H1 (cell line): ENCODE results near the gene OSBPL5. TPM values are rescaled to one million over a fixed set of nuclear protein-coding genes. Genes with fewer than 3 reads are reported as not detected.

Experiments
- CTCF ChIA-PET: fragments of 300-600 bp; sonication (Branson Sonifier 250); formaldehyde crosslinking; loops from one replicate; lab custom pipeline; 2021; ENCODE audit not compliant: partially characterized antibody; lab: Charles Lee
- POLR2A ChIA-PET: fragments of 300-600 bp; sonication (Branson Sonifier 250); formaldehyde crosslinking; loops from one replicate; lab custom pipeline; 2021; ENCODE audit warnings: inconsistent platforms; ENCODE audit not compliant: partially characterized antibody; lab: Charles Lee
- DNase-seq, 2 experiments: peaks; one replicate each; pipeline versions ENCODE4 v3.0.0 to v3.0.0-alpha.2; 2010 to 2022; ENCODE audit warnings: low spot score in 2 of 2, low read depth in 1 of 2, mixed read lengths in 1 of 2
- FAIRE-seq: peaks from 2 replicates; lab custom pipeline; 2011; peaks lifted over from hg19 to GRCh38; lab: Jason Lieb, UNC
- H2AFZ ChIP-seq: 2 replicates; pipeline ENCODE4 v1.8.1; 2012; ENCODE audit warnings: low read length, inconsistent platforms
- H2AK5ac ChIP-seq: 2 replicates; pipeline ENCODE4 v1.6.1; 2013; ENCODE audit warnings: low read depth, low read length
- H2BK120ac ChIP-seq: replicated peaks from 2 replicates; pipeline ENCODE3; 2013; ENCODE audit warnings: low read depth, low read length, inconsistent platforms
- H2BK12ac ChIP-seq: 2 replicates; pipeline ENCODE4 v1.6.1; 2013; ENCODE audit warnings: low read depth, low read length
- H2BK15ac ChIP-seq: 2 replicates; pipeline ENCODE4 v1.6.1; 2013; ENCODE audit warnings: low read length
- H2BK20ac ChIP-seq: 2 replicates; pipeline ENCODE4 v1.6.1; 2013; ENCODE audit warnings: low read length
- H2BK5ac ChIP-seq: 2 replicates; pipeline ENCODE4 v1.6.1; 2013; ENCODE audit warnings: low read depth, low read length
- H3K14ac ChIP-seq: 2 replicates; pipeline ENCODE4 v1.6.1; 2013; ENCODE audit warnings: inconsistent platforms; ENCODE audit not compliant: insufficient read length
- H3K18ac ChIP-seq: 2 replicates; pipeline ENCODE4 v1.6.1; 2013; ENCODE audit warnings: low read length; ENCODE audit errors: extremely low read depth
- H3K23ac ChIP-seq: 2 replicates; pipeline ENCODE4 v1.6.1; 2013; ENCODE audit warnings: inconsistent platforms; ENCODE audit not compliant: insufficient read length
- H3K23me2 ChIP-seq: 2 replicates; pipeline ENCODE4 v1.6.1; 2013; ENCODE audit warnings: low read depth, low read length
- H3K27ac ChIP-seq: 2 replicates; pipeline ENCODE4 v1.6.1; 2011; ENCODE audit warnings: low read depth, low read length, inconsistent platforms
- H3K27me3 ChIP-seq, 4 experiments: replicated peaks in 1 of 4; 1 replicate in 1 of 4; 2 replicates in 3 of 4; pipeline versions ENCODE4 v1.6.1 to v1.8.1; 2011 to 2013; ENCODE audit warnings: low read length in 3 of 4, mild to moderate bottlenecking in 3 of 4, inconsistent platforms in 2 of 4, mixed read lengths in 2 of 4, moderate library complexity in 1 of 4; ENCODE audit not compliant: control insufficient read depth in 3 of 4, insufficient read depth in 3 of 4; ENCODE audit errors: extremely low read depth in 1 of 4
- H3K36me3 ChIP-seq, 4 experiments: 2 replicates each; pipeline versions ENCODE4 v1.6.1 to v1.8.1; 2011 to 2013; ENCODE audit warnings: mild to moderate bottlenecking in 4 of 4, low read length in 3 of 4, moderate library complexity in 2 of 4, control low read depth in 1 of 4, inconsistent platforms in 1 of 4; ENCODE audit not compliant: insufficient read depth in 4 of 4, control insufficient read depth in 2 of 4
- H3K4ac ChIP-seq: replicated peaks from 2 replicates; pipeline ENCODE3; 2013; ENCODE audit warnings: low read length, low read depth, mixed read lengths, inconsistent platforms; ENCODE audit not compliant: insufficient read length
- H3K4me1 ChIP-seq, 4 experiments: replicated peaks in 1 of 4; 1 replicate in 1 of 4; 2 replicates in 3 of 4; pipeline versions ENCODE4 v1.6.1 to v1.8.1; 2011 to 2013; ENCODE audit warnings: low read length in 3 of 4, inconsistent platforms in 2 of 4, mixed read lengths in 1 of 4; ENCODE audit not compliant: insufficient read depth in 4 of 4, control insufficient read depth in 3 of 4
- H3K4me2 ChIP-seq, 2 experiments: 2 replicates each; pipeline versions ENCODE4 v1.6.1 to v1.8.1; 2011 to 2013; ENCODE audit warnings: low read depth in 2 of 2, low read length in 2 of 2, control low read depth in 1 of 2, inconsistent platforms in 1 of 2, mild to moderate bottlenecking in 1 of 2; ENCODE audit not compliant: insufficient read depth in 1 of 2
- H3K4me3 ChIP-seq, 4 experiments: fragments of 200-600, 300-600 bp in 1 of 4; sonication (generic), shearing (Covaris generic), sonication (Bioruptor Twin) in 1 of 4; 2 replicates each; pipeline versions ENCODE4 v1.5.1 to v1.8.1; 2011 to 2016; ENCODE audit warnings: low read length in 4 of 4, low read depth in 3 of 4, control low read depth in 2 of 4, inconsistent platforms in 2 of 4, mild to moderate bottlenecking in 2 of 4, mixed read lengths in 1 of 4, moderate library complexity in 1 of 4; ENCODE audit not compliant: insufficient read depth in 2 of 4; ENCODE audit errors: extremely low read depth in 1 of 4
- H3K56ac ChIP-seq: replicated peaks from 2 replicates; pipeline ENCODE3; 2013; ENCODE audit warnings: low read depth, mild to moderate bottlenecking, mixed read lengths, low read length, inconsistent platforms; ENCODE audit not compliant: insufficient read length
- H3K79me1 ChIP-seq: 2 replicates; pipeline ENCODE4 v1.6.1; 2013; ENCODE audit warnings: low read depth, low read length, control low read depth
- H3K79me2 ChIP-seq, 2 experiments: 2 replicates each; pipeline versions ENCODE4 v1.6.1 to v1.8.1; 2012 to 2013; ENCODE audit warnings: low read length in 2 of 2, mild to moderate bottlenecking in 2 of 2, inconsistent platforms in 1 of 2; ENCODE audit not compliant: insufficient read depth in 2 of 2, control insufficient read depth in 1 of 2
- H3K9ac ChIP-seq, 4 experiments: replicated peaks in 1 of 4; 1 replicate in 1 of 4; 2 replicates in 3 of 4; pipeline versions ENCODE4 v1.6.1 to v1.8.1; 2011 to 2013; ENCODE audit warnings: low read depth in 3 of 4, low read length in 3 of 4, control low read depth in 2 of 4, mild to moderate bottlenecking in 2 of 4, moderate library complexity in 2 of 4, inconsistent platforms in 1 of 4; ENCODE audit errors: extremely low read depth in 1 of 4
- H3K9me3 ChIP-seq, 2 experiments: 2 replicates each; pipeline versions ENCODE4 v1.6.1 to v1.8.1; 2012 to 2013; ENCODE audit warnings: mild to moderate bottlenecking in 2 of 2, moderate library complexity in 2 of 2, control low read depth in 1 of 2, inconsistent platforms in 1 of 2, low read depth in 1 of 2, low read length in 1 of 2, mixed read lengths in 1 of 2; ENCODE audit not compliant: insufficient read depth in 2 of 2
- H4K20me1 ChIP-seq, 2 experiments: replicated peaks in 1 of 2; 2 replicates each; pipeline versions ENCODE3 to v1.8.1; 2011 to 2013; ENCODE audit warnings: inconsistent platforms in 2 of 2, low read length in 2 of 2, mild to moderate bottlenecking in 1 of 2; ENCODE audit not compliant: insufficient read depth in 2 of 2, control insufficient read depth in 1 of 2
- H4K5ac ChIP-seq: 2 replicates; pipeline ENCODE4 v1.6.1; 2013; ENCODE audit warnings: low read length, low read depth, mixed read lengths, inconsistent platforms; ENCODE audit not compliant: insufficient read length
- H4K8ac ChIP-seq: 2 replicates; pipeline ENCODE4 v1.8.0; 2013; ENCODE audit warnings: mild to moderate bottlenecking, moderate library complexity, low read length, inconsistent platforms; ENCODE audit not compliant: insufficient read depth; ENCODE audit errors: extremely low read depth
- H4K91ac ChIP-seq: replicated peaks from 2 replicates; pipeline ENCODE3; 2013; ENCODE audit warnings: low read length, mixed read lengths, inconsistent platforms; ENCODE audit not compliant: insufficient read length
- ATF3 ChIP-seq: IDR thresholded peaks from 2 replicates; pipeline ENCODE4 v1.6.1; 2011; ENCODE audit warnings: low read depth, mild to moderate bottlenecking, low read length; ENCODE audit not compliant: insufficient read depth
- BRCA1 ChIP-seq: IDR thresholded peaks from 2 replicates; pipeline ENCODE4 v1.6.1; 2012; ENCODE audit warnings: low read depth, low read length, improper control_type of control experiment
- CBX5 ChIP-seq: fragments of 300-800, 300-1000 bp; sonication (generic); IDR thresholded peaks from 2 replicates; pipeline ENCODE4 v1.7.1; 2016; ENCODE audit warnings: antibody characterized with exemption, low read length, low read depth
- CBX8 ChIP-seq: fragments of 300-800, 300-1000 bp; sonication (generic); IDR thresholded peaks from 2 replicates; pipeline ENCODE4 v1.7.1; 2016; ENCODE audit warnings: low read depth, low read length, borderline replicate concordance
- MAFK ChIP-seq: IDR thresholded peaks from 2 replicates; pipeline ENCODE4 v1.6.1; 2012; ENCODE audit warnings: low read depth, mild to moderate bottlenecking, improper control_type of control experiment, low read length
- RXRA ChIP-seq: IDR thresholded peaks from 2 replicates; pipeline ENCODE4 v1.6.1; 2011; ENCODE audit warnings: low read depth, mild to moderate bottlenecking, low read length, moderate library complexity; ENCODE audit not compliant: insufficient read depth
- SP1 ChIP-seq: IDR thresholded peaks from 2 replicates; pipeline ENCODE4 v1.6.1; 2011; ENCODE audit warnings: low read depth, low read length
- TAF1 ChIP-seq: IDR thresholded peaks from 2 replicates; pipeline ENCODE4 v1.6.1; 2011; ENCODE audit warnings: mild to moderate bottlenecking, low read depth, low read length
- TCF12 ChIP-seq: IDR thresholded peaks from 2 replicates; pipeline ENCODE4 v1.6.1; 2011; ENCODE audit warnings: low read depth, mild to moderate bottlenecking, low read length
- TEAD4 ChIP-seq: IDR thresholded peaks from 2 replicates; pipeline ENCODE4 v1.6.1; 2012; ENCODE audit warnings: low read depth, low read length, inconsistent platforms, mixed read lengths
- WGBS, 2 experiments: shearing (Covaris generic) in 1 of 2; methylation state at CpG; one replicate each; pipeline versions ENCODE4 v1.1.6 to v1.1.7; 2013 to 2015; ENCODE audit warnings: low lambda C conversion rate in 2 of 2, mixed read lengths in 2 of 2, inconsistent platforms in 1 of 2, low coverage in 1 of 2, missing lambda C conversion rate in 1 of 2; ENCODE audit not compliant: insufficient replicate concordance in 2 of 2, insufficient coverage in 1 of 2, insufficient read length in 1 of 2; ENCODE audit errors: extremely low coverage in 1 of 2, missing lambda C conversion rate in 1 of 2; 5-methylcytosine and 5-hydroxymethylcytosine counted together
- polyA plus RNA-seq, 7 experiments: library from polyadenylated mRNA; depleted of rRNA in 3 of 7; stranded (reverse) in 5 of 7; unstranded in 2 of 7; fragments of >200 nt in 5 of 7; fragments of 200-250 nt in 2 of 7; gene quantifications; 1 replicate in 5 of 7; 2 replicates in 1 of 7; 4 replicates in 1 of 7; pipeline versions ENCODE4 v1.2.1 to v1.2.3, GENCODE V29; 2011 to 2013; ENCODE audit warnings: missing spikeins in 2 of 7, mixed read lengths in 2 of 7
- total RNA-seq: library from RNA; stranded (reverse); fragmentation: NEBNext Ultra II Directional; extraction: Animal tissue kit (Norgen Biotek cat#: 25700); gene quantifications from 2 replicates; pipeline ENCODE4 v1.2.1, GENCODE V29; 2021

OSBPL5 gene
- total and polyA plus RNA-seq, 2 of the 8 experiments (the other 6 are each of a cell fraction or from before 2014, with no cell fraction given), result 3.4 to 9.9 TPM

GRCh38 chr11:3126901-3127691, 38.0 kb downstream of the OSBPL5 start:
- FAIRE-seq, result no peak
- H2BK12ac ChIP-seq, result no peak overlapping the region
- TF ChIP-seq TAF1, result no peak
- no peak for TF ChIP-seq CBX5
- TF ChIP-seq MAFK, result no peak
- TF ChIP-seq TCF12, result no peak
- TF ChIP-seq TEAD4, result no peak
- TF ChIP-seq RXRA, result no peak
- no peak for TF ChIP-seq ATF3
- no peak for TF ChIP-seq SP1
- TF ChIP-seq CBX8, result no peak
- TF ChIP-seq BRCA1, result no peak

More at GRCh38 chr11:3126901-3127691, 38.0 kb downstream of the OSBPL5 start:
- Histone ChIP-seq H3K56ac (no peak overlapping the region), H4K91ac (no peak overlapping the region), H3K4me3 (no peak overlapping the region), H3K23me2 (peaks cover 8% of the 10 kb centered on the region; the same call in 1 of the 2 replicates), H3K9ac (no peak overlapping the region), H3K4ac (no peak overlapping the region), H3K18ac (no peak overlapping the region), H3K14ac (no peak overlapping the region), H2BK15ac (no peak overlapping the region), H3K27me3 (no peaks in the 10 kb centered on the region; a peak in 1 of 7 replicates), H3K79me2 (no peaks in the 10 kb centered on the region), H3K79me1 (no peaks in the 10 kb centered on the region), H3K27ac (no peak overlapping the region), H3K9me3 (no peaks in the 10 kb centered on the region), H4K5ac (no peak overlapping the region), H3K4me1 (no peaks in the 10 kb centered on the region; a peak in 1 of 7 replicates), H4K20me1 (peaks cover 0 to 2% of the 10 kb centered on the region in 2 experiments), H2BK20ac (no peak overlapping the region), H3K23ac (no peak overlapping the region), H2BK5ac (0 out of 2 replicates have a peak overlapping the region, but pooled peaks have one; percentile 44), H3K36me3 (no peaks in the 10 kb centered on the region), H4K8ac (no peak overlapping the region), H2AK5ac (no peak overlapping the region), H2AFZ (no peak overlapping the region), H2BK120ac (no peak overlapping the region), H3K4me2 (no peak overlapping the region)
- ChIA-PET POLR2A (no interaction called here), CTCF (interaction anchor here (0.6 to 3.5 kb wide), 4 partner anchors 9 to 16 kb away, joined by 3 to 25 read pairs (median 5); no protein-coding TSS in a partner anchor)
- WGBS, 2 experiments, result 84% methylated on average over 22 of the region's 24 CpGs; no CpG with 5 or more reads in 1 of the 2 experiments
- DNase-seq, result no peak
